Suppressor macrophage treated with lipopolysaccharide for 1 hour (primary cell): ENCODE data around the gene CHRNA3.
A peak's percentile ranks its signal among the peaks of the same experiment; 100 is the strongest.

Source experiments
- DNase-seq, 3 donors: peaks; one replicate each; pipeline ENCODE4 v3.0.0-alpha.2; 2020 to 2022

Gene CHRNA3

DNA sequence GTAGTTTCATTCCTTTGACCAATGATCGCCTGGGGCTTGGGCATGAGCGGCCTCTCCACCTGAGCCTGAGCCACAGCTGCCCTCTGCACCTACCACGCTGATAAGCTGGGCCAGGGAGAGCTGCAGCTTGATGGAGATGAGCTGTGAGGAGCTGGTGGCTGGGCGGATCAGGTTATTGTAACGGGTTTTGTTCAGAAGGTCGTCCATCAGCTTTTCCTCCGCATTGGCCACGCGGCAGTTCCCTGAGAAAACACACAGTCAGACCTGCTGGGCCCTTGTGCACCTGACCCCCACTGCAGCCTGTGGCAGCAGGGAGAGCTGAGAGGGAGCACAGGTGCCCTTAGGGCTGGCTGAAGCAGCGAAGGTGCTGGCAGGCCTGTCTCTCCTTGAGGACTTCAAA is 14.6 kb upstream of the CHRNA3 start:
- DNase-seq = no peak

DNA sequence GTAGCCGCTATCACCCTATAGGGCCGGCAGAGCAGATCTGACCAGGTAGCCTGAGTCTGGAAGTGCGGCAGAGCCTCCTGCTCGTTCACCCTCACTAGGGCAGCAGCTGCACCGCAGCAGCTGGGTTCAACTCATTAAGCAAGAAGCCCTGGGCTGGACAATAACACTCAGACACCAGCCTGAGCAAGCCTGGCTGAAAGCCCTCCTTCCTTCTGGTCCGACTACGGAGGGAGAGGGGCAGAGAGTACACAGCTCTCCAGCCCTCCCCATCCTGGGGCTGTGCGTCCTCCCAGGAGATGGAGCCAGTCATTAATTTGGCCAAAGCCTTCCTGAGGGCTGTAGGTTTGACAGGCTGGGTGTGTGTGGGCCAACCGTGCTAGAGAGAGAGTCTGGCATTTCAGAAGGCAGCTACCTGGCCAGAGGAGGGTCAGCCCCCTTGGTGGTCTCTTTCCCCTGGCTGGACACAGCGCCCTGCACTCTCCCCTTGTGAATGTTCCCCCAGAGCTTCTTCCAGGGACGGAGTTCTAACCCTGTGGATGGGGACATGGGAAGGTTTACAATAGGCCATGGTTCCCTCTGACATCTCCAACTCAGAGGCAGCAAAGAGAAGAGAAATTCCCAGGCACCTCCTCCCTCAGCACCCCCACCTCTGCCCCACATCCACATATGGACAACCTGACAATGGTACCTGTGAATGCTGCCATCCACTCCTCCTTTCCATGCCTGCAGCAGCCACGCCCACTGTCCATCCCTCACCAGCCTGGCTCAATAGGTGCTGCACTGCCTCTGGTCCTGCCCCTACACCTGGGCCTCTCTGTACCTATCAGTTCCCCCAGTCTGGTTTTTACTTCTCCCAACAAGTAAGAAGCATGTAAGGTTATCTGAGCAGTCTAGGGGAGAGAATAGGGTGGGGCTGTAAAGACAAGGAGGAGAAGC is 13.7 kb upstream of the CHRNA3 start:
- DNase-seq = no peak

DNA sequence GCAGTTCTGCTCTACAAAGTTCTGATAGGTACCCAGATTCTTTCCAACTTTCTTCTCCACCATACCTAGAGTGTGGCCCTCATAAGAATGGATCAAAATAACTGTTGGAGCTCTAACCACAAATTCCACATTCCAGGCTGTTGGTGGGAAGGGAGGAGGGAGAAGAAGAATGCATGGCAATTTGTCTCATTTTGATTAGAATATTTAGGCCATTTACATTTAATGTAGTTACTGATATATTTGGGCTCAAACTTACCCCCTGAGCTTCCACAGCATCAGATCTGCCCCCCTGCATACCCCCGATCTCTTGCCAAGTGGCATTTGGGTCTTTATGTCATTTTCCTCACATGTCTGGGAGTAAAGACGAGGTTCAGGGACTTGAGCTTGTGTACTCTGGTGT is 12.6 kb upstream of the CHRNA3 start:
- DNase-seq = no peak

DNA sequence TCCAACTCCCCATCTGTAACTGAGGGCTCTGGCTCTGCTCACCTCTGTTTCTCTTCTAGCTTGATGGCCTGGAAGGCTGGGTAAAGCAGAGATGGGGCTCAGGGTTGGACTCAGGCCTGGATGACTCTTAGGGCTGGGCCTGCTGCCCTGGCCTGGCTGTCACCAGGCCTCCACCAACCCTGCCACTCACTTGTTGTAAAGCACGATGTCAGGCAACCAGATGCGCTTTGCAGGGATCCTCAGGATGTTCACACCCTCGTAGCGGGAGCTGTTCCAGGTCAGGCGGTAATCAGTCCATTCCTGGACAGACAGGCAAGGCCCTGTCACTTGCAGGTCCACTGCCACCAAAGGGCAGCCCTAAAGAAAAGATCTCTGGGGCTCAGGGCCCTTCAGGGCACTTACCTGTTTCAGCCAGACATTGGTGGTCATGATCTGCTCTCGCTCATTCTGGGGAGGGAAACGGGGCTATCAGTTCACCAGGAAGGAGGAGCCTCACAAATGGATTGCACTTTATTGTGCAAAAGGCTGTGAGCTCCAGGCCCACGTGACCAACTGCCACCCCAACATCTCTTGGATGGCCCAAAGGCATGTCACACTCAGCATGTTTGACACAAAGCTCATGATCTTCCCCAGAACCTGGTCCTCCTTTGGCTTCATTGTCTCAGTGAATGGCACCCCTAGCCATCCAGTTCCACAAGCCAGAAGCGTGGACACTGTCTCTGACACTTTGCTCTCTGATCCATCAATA is 10.3 kb upstream of the CHRNA3 start:
- no peak for DNase-seq

DNA sequence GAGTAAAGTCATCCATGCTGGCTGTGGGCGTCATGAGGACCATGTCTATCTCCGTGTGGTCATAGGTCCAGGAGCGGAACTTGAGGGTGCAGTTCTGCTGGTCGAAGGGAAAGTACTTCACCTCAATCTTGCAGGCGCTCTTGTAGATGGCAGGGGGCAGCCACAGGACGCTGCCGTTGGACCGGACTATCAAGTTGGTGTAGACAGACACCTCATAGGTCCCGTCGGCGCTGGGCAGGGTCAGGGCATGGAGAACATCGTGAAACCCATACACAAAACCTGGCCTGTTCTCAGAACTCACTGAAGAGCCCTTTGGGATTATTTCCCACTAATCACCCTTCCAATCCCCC is 8.9 kb upstream of the CHRNA3 start:
- DNase-seq = no peak

DNA sequence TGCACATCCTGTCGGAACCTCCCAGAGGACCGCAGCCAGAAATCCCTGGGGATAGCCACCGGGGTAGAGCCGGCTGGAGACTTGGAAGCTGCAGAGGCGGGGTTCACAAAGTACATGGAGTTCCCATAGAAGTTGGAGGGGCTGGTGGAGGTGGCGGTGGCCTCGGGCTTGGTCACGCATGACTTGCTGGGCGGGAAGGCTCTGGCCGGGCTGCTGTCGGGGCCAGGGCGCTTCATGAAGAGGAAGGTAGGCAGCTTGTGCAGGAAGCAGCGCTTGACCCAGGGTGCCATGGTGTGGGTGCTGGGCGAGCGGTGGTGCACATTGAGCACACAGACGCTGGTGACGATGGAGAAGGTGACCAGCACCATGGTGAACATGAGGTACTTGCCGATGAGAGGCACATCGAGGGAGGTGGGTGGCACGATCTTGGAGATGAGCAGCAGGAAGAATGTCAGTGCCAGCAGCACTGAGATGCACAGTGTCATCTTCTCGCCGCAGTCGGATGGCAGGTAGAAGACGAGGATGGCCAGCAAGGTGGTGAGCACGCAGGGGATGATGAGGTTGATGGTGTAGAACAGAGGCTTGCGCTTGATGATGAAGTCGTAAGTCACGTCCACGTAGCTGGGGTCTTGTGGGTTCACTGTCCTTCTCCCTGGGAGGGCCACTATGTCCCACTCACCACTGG is 8.4 kb upstream of the CHRNA3 start:
- no peak for DNase-seq

DNA sequence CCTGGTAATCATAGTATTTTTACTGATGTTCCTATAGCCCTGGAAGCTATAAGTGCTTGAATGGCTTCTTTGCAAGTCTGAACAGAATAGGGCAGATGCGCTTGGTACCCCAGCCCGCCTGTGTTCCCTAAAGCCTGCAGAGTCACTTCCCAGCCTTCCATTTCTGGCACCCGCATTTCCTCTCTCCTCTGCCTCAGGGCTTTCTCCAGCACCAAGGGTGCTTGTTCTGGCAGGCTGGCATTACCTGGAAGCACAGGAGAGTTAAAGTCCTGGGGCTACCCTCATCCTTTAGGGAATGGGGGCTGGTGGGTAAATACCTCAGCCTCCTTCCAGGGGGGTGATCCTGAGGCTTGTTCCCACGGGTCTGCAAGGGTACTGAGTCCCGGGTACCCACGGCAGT is 7.4 kb upstream of the CHRNA3 start:
- no peak for DNase-seq

DNA sequence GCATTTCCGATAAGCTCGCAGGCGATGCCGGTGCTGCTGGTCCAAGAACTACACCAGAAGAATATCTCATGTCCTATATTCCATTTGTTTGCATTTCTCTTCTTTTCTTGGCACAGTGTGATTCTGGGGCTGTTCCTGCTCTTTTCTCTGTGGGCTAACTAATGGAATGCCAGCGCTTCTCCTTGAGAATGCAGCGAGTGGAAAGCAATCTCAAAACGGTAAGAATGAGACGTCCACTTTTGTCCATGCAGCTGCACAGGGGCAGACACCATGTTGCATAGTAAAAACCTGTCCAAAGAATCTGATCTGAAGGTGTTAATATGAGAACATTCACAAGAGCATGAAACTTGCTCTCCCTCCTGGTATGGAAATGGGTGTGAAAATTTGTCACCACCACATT is 6.6 kb upstream of the CHRNA3 start:
- DNase-seq = no peak

DNA sequence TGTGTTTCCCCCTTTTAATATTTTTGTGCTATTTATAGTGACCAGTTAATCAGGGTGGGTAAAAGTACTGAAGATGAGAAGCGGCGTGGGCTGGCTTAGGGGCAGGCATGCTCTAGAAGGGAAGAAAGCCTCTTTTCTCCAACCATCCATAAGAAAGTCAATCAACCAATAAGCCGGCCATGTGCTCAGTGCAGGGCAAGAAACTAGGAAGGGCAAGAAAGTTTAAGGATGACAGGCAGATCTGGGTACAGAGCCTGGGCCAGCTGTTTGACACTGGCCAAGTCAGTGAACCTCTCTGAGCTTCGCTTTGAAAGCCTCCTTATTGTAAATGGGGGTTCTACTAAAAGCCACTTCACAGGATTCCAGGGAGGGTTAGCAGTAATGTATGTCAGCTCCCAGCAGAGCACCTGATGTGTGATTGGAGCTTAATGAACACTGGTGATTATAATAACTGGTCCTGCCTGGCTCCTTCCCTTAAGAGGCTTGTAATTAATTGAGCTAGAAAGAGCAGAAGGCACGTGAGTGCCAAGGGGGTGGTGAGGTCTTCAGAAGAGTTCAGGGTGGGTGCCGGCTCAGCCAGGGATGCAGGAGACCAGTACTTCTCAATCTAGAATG is 5.7 kb upstream of the CHRNA3 start:
- DNase-seq = no peak

DNA sequence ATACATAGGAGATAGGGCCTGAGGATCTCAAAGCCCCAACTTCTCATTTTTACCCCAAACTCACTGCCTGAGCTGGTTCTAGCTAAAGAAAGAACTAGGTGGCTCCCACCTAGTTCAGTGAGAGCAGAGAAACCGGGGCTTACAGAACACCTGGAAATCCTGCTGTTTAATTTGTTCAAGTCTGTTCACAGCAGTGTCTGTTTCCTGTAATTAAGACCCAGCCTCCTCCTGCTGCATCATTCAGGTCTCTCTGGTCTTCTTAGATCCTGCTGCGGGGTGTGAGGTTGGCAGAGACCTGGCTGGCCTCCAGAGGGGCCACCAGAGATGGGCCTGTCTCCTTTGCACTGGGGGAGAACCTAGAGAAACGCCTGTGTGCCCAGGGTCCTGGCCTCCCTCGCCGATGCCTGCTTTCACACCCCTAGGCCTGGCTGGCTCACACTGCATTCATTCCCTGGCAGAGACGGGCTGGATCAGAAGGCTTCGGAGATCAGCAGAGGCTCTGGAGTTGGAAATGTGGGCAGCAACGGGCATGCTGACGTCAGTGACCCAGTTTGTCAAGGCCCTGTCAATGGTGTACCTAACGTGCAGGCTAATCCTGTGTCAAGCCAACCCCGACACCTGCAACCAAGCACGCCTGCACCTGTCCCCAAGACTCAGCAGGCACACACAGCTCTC is 4.9 kb upstream of the CHRNA3 start:
- DNase-seq = no peak

DNA sequence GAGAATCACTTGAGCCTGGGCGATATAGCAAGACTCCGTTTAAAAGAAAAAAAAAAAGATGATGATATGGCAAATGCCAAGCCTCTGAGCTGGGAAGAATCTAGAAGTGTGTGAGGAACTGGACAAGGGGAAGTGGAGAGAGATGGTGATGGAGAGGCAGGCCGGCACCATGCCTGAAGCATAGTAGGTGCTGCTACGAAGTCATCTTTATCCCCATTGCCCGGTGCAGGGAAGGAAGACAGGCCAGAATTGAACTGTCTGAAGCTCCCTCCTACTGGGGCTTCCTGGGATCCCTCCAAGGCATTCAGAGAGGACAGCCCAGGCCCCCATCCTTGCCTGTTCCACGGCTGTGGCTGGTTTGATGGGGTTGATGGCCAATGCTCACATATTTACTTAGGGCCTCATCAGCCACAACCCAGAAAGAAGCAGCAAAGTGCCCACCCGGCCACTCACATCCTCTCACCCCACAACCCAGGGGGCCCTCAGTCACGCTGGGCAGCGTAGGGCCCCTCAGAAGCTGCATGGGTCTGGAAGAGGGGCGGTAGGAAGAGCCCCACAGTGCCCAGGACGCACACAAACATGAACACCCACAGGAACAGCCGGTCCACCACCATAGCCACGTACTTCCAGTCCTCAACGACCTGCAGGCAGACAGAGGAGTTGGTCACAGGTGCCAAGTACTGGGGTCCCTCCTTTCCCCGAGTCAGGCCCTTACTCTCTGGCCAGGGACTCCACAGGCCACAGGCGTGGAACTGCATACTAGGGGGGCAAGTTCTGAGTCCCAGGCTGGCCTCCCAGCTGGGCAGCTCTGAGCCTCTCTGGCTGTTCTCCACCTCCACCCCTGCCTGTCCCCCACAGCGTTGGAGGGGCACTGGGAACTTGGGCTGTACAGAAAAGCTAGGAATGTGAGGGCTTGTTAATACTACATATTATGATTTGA is 4.1 kb upstream of the CHRNA3 start:
- DNase-seq = no peak

DNA sequence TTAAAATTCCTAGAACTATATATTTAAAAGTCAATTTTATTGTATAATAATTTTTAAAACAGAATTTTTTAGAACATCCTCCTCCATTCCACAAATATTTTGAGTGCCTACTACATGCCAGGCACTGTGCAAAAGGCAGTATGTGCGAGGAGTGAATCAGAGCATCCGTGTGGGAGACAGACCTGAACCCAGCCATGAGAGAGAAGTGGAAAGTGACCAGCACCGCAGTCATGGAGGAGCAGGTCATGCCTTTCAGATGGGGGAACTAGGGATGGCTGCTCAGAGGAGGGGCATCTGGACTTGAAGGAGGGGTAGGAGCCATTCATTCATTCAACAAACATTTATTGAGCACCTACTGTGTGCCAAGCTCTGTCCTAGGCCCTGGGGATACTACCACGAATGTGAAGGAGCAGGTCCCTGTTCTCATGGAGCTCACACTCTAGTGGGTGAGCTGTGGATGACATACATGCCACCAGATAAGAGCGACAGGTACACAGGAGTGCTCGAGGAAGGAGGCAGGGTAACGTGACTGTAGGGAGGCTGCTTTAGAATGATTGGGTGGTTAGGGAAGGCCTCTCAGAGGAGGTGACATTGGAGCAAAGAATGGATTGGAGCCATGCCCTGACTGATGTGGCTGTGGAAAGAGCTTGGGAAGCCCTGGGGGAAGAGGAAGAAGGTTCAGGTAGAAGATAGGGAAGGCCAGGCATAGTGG is 3.1 kb upstream of the CHRNA3 start:
- DNase-seq = no peak

DNA sequence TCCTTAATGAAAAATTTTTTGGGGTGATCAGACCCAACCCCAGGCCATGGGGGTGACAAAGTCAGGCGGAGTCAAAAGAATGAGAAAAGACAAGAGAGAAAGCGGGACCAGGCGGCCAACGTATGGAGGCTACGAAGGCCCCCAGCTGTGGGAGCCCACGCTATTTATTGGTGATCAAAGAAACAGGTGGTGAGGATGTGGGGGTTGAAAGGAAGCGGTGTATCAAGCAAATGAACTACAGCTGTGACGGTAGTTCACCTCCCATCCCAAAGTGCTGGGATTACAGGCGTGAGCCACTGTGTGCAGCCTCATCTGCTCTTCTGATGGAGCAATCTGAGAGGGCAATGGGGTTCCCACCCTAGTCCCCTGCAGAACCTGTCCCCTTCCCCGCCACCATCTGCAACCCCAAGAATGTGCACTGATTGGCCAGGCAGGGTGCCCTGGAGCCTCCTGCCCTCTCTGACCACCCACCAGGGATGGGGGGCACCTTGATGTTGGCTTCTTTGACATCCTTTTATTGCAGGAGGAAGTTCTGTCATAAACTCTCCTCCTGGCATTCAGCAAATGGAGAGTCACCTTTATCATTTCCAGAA is 1.1 kb upstream of the CHRNA3 start:
- no peak for DNase-seq

DNA sequence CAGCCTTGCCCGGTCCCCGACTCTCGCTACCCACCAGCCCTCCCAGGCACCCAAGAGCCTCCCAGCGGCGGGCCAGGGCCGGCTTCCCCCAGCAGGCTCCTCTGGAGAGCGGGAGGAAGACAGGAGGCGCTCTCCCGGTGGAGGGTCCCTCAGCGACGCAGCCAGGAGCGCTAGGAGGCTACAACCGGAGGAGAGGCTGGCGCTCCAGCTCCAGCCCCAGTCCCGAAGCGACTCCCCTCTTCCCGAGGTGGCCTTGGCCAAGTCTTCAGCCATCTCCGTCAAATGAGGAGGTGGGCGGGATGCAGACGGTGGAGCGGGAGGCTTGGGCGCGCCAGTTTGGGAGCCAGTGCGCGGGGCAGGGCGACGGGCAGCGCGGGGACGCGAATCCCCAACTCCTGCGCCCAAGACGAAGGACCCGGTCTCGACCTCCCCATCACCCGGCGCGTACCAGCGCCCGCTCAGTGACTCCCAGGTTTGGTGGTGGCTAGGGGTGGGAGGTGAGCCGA is 722 bp downstream of the CHRNA3 start:
- DNase-seq = no peak

DNA sequence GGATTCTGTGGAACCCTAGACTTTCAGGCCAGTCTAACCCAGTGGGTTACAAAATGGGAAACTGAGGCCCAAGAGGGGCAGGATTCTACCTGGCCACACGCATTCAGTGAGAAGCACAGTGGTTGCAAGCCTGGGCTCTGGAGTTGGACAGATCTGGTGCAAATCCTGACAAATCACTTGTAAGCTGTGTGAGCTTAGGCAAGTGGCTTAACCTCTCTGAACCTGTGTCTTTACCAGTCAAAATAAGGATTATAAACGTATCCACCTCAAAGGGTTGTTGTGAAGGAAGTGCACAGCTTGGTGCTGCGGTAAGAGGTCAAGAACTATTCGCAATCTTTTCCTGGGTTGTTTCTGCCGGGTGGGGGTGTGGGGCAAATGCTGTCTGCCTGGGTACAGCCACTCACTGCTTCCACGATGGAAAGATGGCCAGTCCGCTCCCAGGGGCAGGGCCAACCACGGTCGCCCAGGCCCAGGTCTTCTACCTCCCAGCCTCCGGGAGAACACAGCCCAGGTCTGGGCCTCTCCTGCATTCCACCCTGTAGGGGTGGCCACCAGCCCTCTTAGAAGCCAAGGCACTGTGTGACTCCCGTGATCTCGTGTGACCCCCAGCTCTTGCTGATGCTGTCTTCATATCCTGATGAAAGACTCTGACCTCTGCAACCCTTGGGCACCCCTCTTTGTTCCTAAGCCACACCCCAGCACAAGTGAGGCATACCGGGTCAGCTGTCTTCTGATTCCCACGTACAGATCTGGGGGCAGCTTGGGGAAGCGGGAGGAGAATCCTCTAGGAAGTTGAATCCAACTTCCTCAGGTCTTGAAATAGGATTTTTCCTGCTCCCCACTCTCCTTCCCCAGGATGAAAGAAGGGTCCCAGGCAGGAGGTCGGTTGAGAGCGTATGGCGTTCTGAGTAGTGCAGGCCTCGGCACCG is 1.5 kb downstream of the CHRNA3 start:
- no peak for DNase-seq

DNA sequence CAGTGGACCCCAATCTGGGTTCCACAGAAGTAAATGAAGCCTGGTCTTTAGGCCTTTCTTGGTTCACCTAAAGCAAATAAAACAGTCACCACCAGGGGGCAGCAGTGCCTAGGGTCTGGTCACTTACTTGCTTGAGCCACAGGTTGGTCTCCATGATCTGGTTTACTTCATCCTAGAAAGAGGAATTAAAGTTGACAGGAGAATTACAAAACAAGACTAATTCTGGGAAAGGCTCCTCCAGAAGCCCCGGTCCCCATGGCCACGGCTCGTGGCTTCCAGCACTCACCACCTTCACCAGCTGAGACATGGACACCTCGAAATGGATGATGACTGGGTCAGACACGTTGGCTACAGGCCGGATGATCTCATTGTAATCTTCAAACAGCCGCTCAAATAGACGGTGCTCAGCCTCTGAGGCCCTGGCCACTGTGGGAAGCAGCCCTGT is 2.3 kb downstream of the CHRNA3 start:
- DNase-seq = peak; percentile 90 to 95 (median 92)

DNA sequence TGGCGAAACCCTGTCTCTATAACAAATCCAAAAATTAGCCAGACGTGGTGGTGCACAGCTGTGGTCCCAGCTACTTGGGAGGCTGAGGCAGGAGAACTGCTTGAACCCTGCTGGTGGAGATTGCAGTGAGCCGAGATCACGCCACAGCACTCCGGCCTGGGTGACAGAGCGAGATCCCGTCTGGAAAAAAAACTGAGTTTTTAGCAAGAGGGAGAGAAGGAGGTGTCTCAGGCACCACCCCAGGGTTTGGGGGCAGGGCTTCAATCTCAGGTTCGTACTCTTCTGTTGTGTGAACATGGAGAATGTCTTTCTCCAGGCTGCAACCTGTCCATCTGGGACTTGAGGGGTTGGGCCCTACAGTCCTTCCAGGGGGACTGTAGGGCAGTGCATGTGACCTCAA is 2.7 kb downstream of the CHRNA3 start:
- DNase-seq = no peak

DNA sequence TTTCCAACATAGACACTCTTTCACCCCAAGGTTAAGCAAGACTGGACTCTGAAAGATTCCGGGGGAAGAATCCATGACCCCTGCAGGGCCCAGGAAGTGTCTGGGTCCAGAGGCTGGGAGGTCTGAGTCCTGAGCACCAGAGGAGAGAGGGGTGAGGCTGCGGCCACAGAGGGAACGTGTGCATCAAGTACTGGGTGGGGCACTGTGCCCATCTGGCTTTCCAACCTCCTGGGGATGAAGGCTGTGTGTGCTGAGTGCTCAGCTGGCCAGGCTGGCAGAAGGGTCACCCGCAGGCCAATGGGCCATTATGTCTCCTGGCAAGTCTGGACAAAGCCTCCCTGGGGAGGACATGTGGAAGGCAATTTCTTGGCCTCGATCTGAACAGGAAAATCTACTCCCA is 3.3 kb downstream of the CHRNA3 start:
- no peak for DNase-seq

DNA sequence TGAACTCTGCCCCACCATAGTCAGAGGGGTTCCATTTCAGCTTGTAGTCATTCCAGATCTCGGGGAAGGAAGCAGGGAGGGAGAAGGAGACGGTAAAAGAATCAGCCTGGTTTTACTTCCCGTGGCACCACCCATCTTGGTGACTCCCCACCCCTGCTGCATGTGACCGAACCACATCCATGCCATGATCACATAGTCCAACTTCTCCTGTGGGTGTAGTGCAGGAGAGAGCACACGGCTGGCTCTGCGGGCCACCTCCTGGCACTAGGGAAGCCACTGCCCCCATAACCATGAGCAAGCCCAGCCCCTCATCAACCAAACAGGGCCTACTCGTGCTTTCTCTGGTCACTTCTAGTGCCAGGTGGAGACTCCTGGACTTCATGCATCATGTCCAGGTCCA is 3.7 kb downstream of the CHRNA3 start:
- DNase-seq = peak; percentile 48 to 64 (median 56)
